Right lobe of liver (tissue), 6 donors: Measurements from ENCODE around the gene TSPAN18. TPM values are rescaled to one million over a fixed set of nuclear protein-coding genes. Genes with fewer than 3 reads are reported as not detected.
A peak's percentile ranks its signal among the peaks of the same experiment; 100 is the strongest.

Experiments used
- ATAC-seq, 4 donors: fragments of 200-7000 bp; cut with Tn5 transposase; one replicate each; pipeline ENCODE4 v1.9.1; 2020; ENCODE audit warnings: mild to moderate bottlenecking in 4 of 4, moderate library complexity in 4 of 4
- DNase-seq, 3 donors: peaks; one replicate each; pipeline ENCODE4 v3.0.0-alpha.2; 2020
- H3K27ac ChIP-seq, 3 donors: fragments of 200-600 bp; one replicate each; pipeline ENCODE4 v1.8.0; 2022
- H3K27me3 ChIP-seq, 2 donors: fragments of 200-600 bp; one replicate each; pipeline ENCODE4 v1.8.0; 2022
- H3K36me3 ChIP-seq, 4 donors: fragments of 200-600 bp; sonication (generic) in 1 of 4; one replicate each; pipeline versions ENCODE4 v1.5.1 to v1.8.0; 2017 to 2022; ENCODE audit warnings: control low read depth in 1 of 4
- H3K4me1 ChIP-seq, 4 donors: fragments of 200-600 bp; sonication (generic) in 1 of 4; one replicate each; pipeline versions ENCODE4 v1.5.1 to v1.8.0; 2017 to 2022; ENCODE audit warnings: control low read depth in 1 of 4
- H3K4me3 ChIP-seq, 3 donors: fragments of 200-600 bp; one replicate each; pipeline ENCODE4 v1.8.0; 2022
- H3K9me3 ChIP-seq, 4 donors: fragments of 200-600 bp; sonication (generic) in 1 of 4; one replicate each; pipeline versions ENCODE4 v1.5.1 to v1.8.0; 2017 to 2022; ENCODE audit warnings: control low read depth in 1 of 4
- CTCF ChIP-seq, 4 donors: fragments of 200-600 bp in 3 of 4; fragments of 450-650 bp in 1 of 4; IDR thresholded peaks; one replicate each; pipeline versions ENCODE4 v1.5.1 to v1.8.0; 2016 to 2022; ENCODE audit warnings: antibody characterized with exemption in 4 of 4, mild to moderate bottlenecking in 2 of 4
- POLR2A ChIP-seq: fragments of 450-650 bp; IDR thresholded peaks from one replicate; pipeline ENCODE4 v1.6.1; 2017; ENCODE audit warnings: antibody characterized with exemption, mild to moderate bottlenecking
- WGBS: methylation state at CpG from one replicate; pipeline ENCODE4 v1.1.6; 2018; ENCODE audit warnings: low coverage, low lambda C conversion rate; ENCODE audit not compliant: insufficient coverage; ENCODE audit errors: missing lambda C conversion rate; 5-methylcytosine and 5-hydroxymethylcytosine counted together
- intact Hi-C, 2 donors: fragments of 100-400 bp; cut with DNase I; formaldehyde crosslinking; loops; one replicate each; pipeline versions ENCODE4 v1.11.2 to v1.14.1; 2022
- total RNA-seq, 6 experiments: library from RNA; depleted of rRNA in 2 of 6; stranded (reverse); fragments of >200 nt in 2 of 6; fragmentation: NEBNext Ultra II Directional in 3 of 6; extraction: Animal tissue kit (Norgen Biotek cat#: 25700) in 3 of 6; gene quantifications; one replicate each; pipeline versions ENCODE4 v1.1.0 to v1.2.4, GENCODE V29; 2016 to 2023
- donor health status: DM: no; HTN: yes; CAD: no.
- donor health status: DM: no; HTN: no; CAD: no.
- donor health status: DM: no; HTN: no; CAD: no.
- donor health status: DM: no; HTN: yes; CAD: no.
- donor health status: DM: no; HTN: yes; CAD: no.

Gene TSPAN18
- total RNA-seq, 6 experiments from 2014 or later = 3.4 to 10.6 (median 5.3) TPM

GRCh38 chr11:44862558-44863101, 135.9 kb downstream of the TSPAN18 start:
- DNase-seq (no peak), ATAC-seq (no peak)
- no peaks in the 10 kb centered on the region for H3K36me3 ChIP-seq
- intact Hi-C loops = no loop called here
- H3K27ac ChIP-seq = no peak overlapping the region
- no peaks in the 10 kb centered on the region for H3K9me3 ChIP-seq
- H3K4me1 ChIP-seq = peaks cover 0 to 3% (median 0%) of the 10 kb centered on the region in 4 donors
- 68% methylated on average over 4 of the region's 5 CpGs for WGBS
- H3K27me3 ChIP-seq = no peaks in the 10 kb centered on the region
- H3K4me3 ChIP-seq = no peak overlapping the region
- TF ChIP-seq POLR2A = no peak
- TF ChIP-seq CTCF (IDR thresholded peaks at IDR 0.05) = no peak

- H3K4me1 ChIP-seq = peaks cover 0 to 3% (median 0%) of the 10 kb centered on the region in 4 donors
- H3K9me3 ChIP-seq = no peaks in the 10 kb centered on the region
- no peak overlapping the region for H3K27ac ChIP-seq
- TF ChIP-seq CTCF (IDR thresholded peaks at IDR 0.05) (no peak), POLR2A (no peak)
- ATAC-seq (no peak), DNase-seq (no peak)
- WGBS = no CpG with 5 or more reads among the region's 6 CpGs
- H3K36me3 ChIP-seq = no peaks in the 10 kb centered on the region
- no peaks in the 10 kb centered on the region for H3K27me3 ChIP-seq
- intact Hi-C loops = no loop called here
- no peak overlapping the region for H3K4me3 ChIP-seq
These were observed 136.5 kb downstream of the TSPAN18 start for GRCh38 chr11:44863231-44863630.

DNA sequence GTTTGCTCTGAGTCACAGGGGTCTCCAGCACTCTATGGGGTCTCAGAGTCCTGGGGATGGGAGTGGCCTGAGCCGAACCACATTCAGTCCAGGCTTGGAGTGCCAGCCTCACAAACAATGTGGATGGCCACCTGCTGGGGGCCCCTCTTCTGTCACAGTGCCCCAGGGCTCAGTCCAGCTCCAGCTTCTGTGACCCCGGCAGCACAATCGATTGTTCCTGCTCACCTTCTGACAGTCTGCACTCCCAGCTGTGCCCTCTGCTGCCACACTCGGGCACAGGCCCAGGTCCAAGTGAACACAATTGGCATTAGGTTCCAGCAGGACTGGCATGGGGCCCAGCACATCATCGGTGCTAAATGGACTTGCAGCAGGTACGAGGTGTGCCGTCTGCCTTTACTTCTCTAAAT, 139.1 kb downstream of the TSPAN18 start:
- intact Hi-C loops = no loop called here
- Histone ChIP-seq H3K4me1 (peaks cover 0 to 3% (median 0%) of the 10 kb centered on the region in 4 donors), H3K9me3 (no peaks in the 10 kb centered on the region), H3K27me3 (no peaks in the 10 kb centered on the region), H3K4me3 (no peak overlapping the region), H3K36me3 (no peaks in the 10 kb centered on the region), H3K27ac (no peak overlapping the region)
- DNase-seq (peak; percentile 88 to 95 (median 94)), ATAC-seq (peak; percentile 92 to 96 (median 94))
- WGBS = 20% methylated on average over 1 of the region's 7 CpGs
- TF ChIP-seq CTCF (IDR thresholded peaks at IDR 0.05) = peak; percentile 15 to 37 (median 28)
- no peak for TF ChIP-seq POLR2A

GRCh38 chr11:44866286-44866685, 139.5 kb downstream of the TSPAN18 start:
- H3K9me3 ChIP-seq = no peaks in the 10 kb centered on the region
- no peak for ATAC-seq
- no peaks in the 10 kb centered on the region for H3K27me3 ChIP-seq
- H3K4me1 ChIP-seq = peaks cover 0 to 3% (median 0%) of the 10 kb centered on the region in 4 donors
- no peak for DNase-seq
- no peak overlapping the region for H3K27ac ChIP-seq
- no peak overlapping the region for H3K4me3 ChIP-seq
- intact Hi-C loops = no loop called here
- H3K36me3 ChIP-seq = no peaks in the 10 kb centered on the region
- no CpG with 5 or more reads among the region's 6 CpGs for WGBS
- TF ChIP-seq CTCF (IDR thresholded peaks at IDR 0.05) (no peak), POLR2A (no peak)
